Neural progenitor cell (in vitro differentiated cells): ENCODE results near the gene STXBP3. TPM values are rescaled to one million over a fixed set of nuclear protein-coding genes. Genes with fewer than 3 reads are reported as not detected.

Source experiments
- DNase-seq: peaks from one replicate; pipeline ENCODE4 v3.0.0-alpha.2; 2016; ENCODE audit warnings: low spot score
- H2AFZ ChIP-seq: fragments of 200-600 bp; sonication (generic); replicated peaks from 2 replicates; pipeline ENCODE4 v1.6.1; 2016; ENCODE audit warnings: antibody characterized with exemption
- H3F3A ChIP-seq: fragments of 200-600 bp; sonication (generic); 2 replicates; pipeline ENCODE4 v1.6.1; 2016; ENCODE audit warnings: antibody characterized with exemption, low read depth
- H3K27ac ChIP-seq: fragments of 200-600 bp; sonication (generic); 2 replicates; pipeline ENCODE4 v1.5.1; 2016; ENCODE audit warnings: mild to moderate bottlenecking
- H3K27me3 ChIP-seq: fragments of 200-600 bp; sonication (generic); 2 replicates; pipeline ENCODE4 v1.6.1; 2016; ENCODE audit warnings: mild to moderate bottlenecking, moderate library complexity
- H3K36me3 ChIP-seq: fragments of 200-600 bp; sonication (generic); 2 replicates; pipeline ENCODE4 v1.5.1; 2016
- H3K4me1 ChIP-seq: fragments of 200-600 bp; sonication (generic); 2 replicates; pipeline ENCODE4 v1.6.1; 2016; ENCODE audit warnings: mixed run types
- H3K4me2 ChIP-seq: fragments of 200-600 bp; sonication (generic); 2 replicates; pipeline ENCODE4 v1.6.1; 2016
- H3K4me3 ChIP-seq: fragments of 200-600 bp; sonication (generic); 2 replicates; pipeline ENCODE4 v1.5.1; 2016
- H3K79me2 ChIP-seq: fragments of 200-600 bp; sonication (generic); 2 replicates; pipeline ENCODE4 v1.6.1; 2016; ENCODE audit warnings: low read depth
- H3K9ac ChIP-seq: fragments of 200-600 bp; sonication (generic); 2 replicates; pipeline ENCODE4 v1.6.1; 2016
- H3K9me3 ChIP-seq: fragments of 200-600 bp; sonication (generic); 2 replicates; pipeline ENCODE4 v1.5.1; 2016; ENCODE audit warnings: low read depth
- H4K20me1 ChIP-seq: fragments of 200-600 bp; sonication (generic); 2 replicates; pipeline ENCODE4 v1.6.1; 2016; ENCODE audit warnings: low read depth
- H3K27ac Mint-ChIP-seq: 3 replicates; pipeline ENCODE4 v1.8.0; 2021; ENCODE audit warnings: mixed read lengths
- H3K27me3 Mint-ChIP-seq: 2 replicates; pipeline ENCODE4 v1.8.0; 2022; ENCODE audit warnings: low read depth, mild to moderate bottlenecking, inconsistent platforms, moderate library complexity, mixed read lengths; ENCODE audit not compliant: insufficient read depth
- H3K36me3 Mint-ChIP-seq: 3 replicates; pipeline ENCODE4 v1.8.0; 2021; ENCODE audit warnings: mixed read lengths
- H3K4me1 Mint-ChIP-seq: 3 replicates; pipeline ENCODE4 v1.8.0; 2021; ENCODE audit warnings: mixed read lengths
- H3K4me3 Mint-ChIP-seq: 3 replicates; pipeline ENCODE4 v1.8.0; 2021; ENCODE audit warnings: mild to moderate bottlenecking, moderate library complexity, mixed read lengths
- H3K9me3 Mint-ChIP-seq: 3 replicates; pipeline ENCODE4 v1.8.0; 2020; ENCODE audit warnings: mixed read lengths
- CTCF ChIP-seq: fragments of 200-600 bp; sonication (generic); IDR thresholded peaks from 2 replicates; pipeline ENCODE4 v1.5.1; 2017; ENCODE audit warnings: antibody characterized with exemption, mild to moderate bottlenecking
- EZH2 ChIP-seq: fragments of 200-600 bp; sonication (generic); IDR thresholded peaks from 2 replicates; pipeline ENCODE4 v1.6.1; 2017; ENCODE audit warnings: antibody characterized with exemption, mild to moderate bottlenecking, moderate library complexity
- EZH2phosphoT487 ChIP-seq: fragments of 200-600 bp; sonication (generic); IDR thresholded peaks from 2 replicates; pipeline ENCODE4 v1.6.1; 2017; ENCODE audit warnings: antibody characterized with exemption
- total RNA-seq: library from RNA; depleted of rRNA; stranded (reverse); fragments of >200 nt; gene quantifications from 2 replicates; pipeline ENCODE4 v1.2.3, GENCODE V29; 2015; ENCODE audit warnings: low replicate concordance

The STXBP3 gene
- total RNA-seq, 1 donor from 2014 or later: 89.8 TPM

- H3K4me2 ChIP-seq: no peak overlapping the region
- H3K27ac Mint-ChIP-seq: no peak overlapping the region
- H3K36me3 ChIP-seq: peaks cover 7% of the 10 kb centered on the region
- DNase-seq: no peak
- no peaks in the 10 kb centered on the region for H3K79me2 ChIP-seq
- no peak for TF ChIP-seq EZH2phosphoT487
- no peak for TF ChIP-seq EZH2
- no peak for TF ChIP-seq CTCF
- no peaks in the 10 kb centered on the region for H4K20me1 ChIP-seq
- no peaks in the 10 kb centered on the region for H3K4me1 ChIP-seq
- no peaks in the 10 kb centered on the region for H3K27me3 ChIP-seq
- no peaks in the 10 kb centered on the region for H3K27me3 Mint-ChIP-seq
- peaks cover 8% of the 10 kb centered on the region for H3K4me1 Mint-ChIP-seq
- no peak overlapping the region for H3K9ac ChIP-seq
- no peaks in the 10 kb centered on the region for H3F3A ChIP-seq
- no peak overlapping the region for H3K27ac ChIP-seq
- H3K36me3 Mint-ChIP-seq: peaks cover 16% of the 10 kb centered on the region
- no peak overlapping the region for H3K4me3 Mint-ChIP-seq
- H2AFZ ChIP-seq: no peak overlapping the region
- H3K9me3 Mint-ChIP-seq: no peaks in the 10 kb centered on the region
- H3K4me3 ChIP-seq: no peak overlapping the region
- H3K9me3 ChIP-seq: no peaks in the 10 kb centered on the region
These were observed 62.0 kb downstream of the STXBP3 start for GRCh38 chr1:108808438-108808837.

- peaks cover 3% of the 10 kb centered on the region for H3K36me3 ChIP-seq
- H3K9me3 Mint-ChIP-seq: no peaks in the 10 kb centered on the region
These were observed 65.1 kb downstream of the STXBP3 start for GRCh38 chr1:108811611-108812010.

GRCh38 chr1:108813326-108813725, 66.9 kb downstream of the STXBP3 start:
- Histone ChIP-seq H3F3A (no peaks in the 10 kb centered on the region), H3K27ac (no peak overlapping the region), H3K9ac (no peak overlapping the region), H3K9me3 (no peaks in the 10 kb centered on the region), H3K4me1 (peaks cover 22% of the 10 kb centered on the region), H3K4me2 (no peak overlapping the region), H4K20me1 (no peaks in the 10 kb centered on the region), H3K79me2 (no peaks in the 10 kb centered on the region), H2AFZ (no peak overlapping the region), H3K27me3 (no peaks in the 10 kb centered on the region), H3K36me3 (no peaks in the 10 kb centered on the region), H3K4me3 (no peak overlapping the region)
- H3K4me3 Mint-ChIP-seq: no peak overlapping the region
- peaks cover 5% of the 10 kb centered on the region for H3K36me3 Mint-ChIP-seq
- TF ChIP-seq EZH2phosphoT487 (no peak), CTCF (no peak), EZH2 (no peak)
- H3K27ac Mint-ChIP-seq: peak overlapping the region; percentile 65
- DNase-seq: no peak
- peaks cover 2% of the 10 kb centered on the region for H3K27me3 Mint-ChIP-seq
- H3K4me1 Mint-ChIP-seq: peaks cover 51% of the 10 kb centered on the region
- H3K9me3 Mint-ChIP-seq: no peaks in the 10 kb centered on the region

More at GRCh38 chr1:108811611-108812010, 65.1 kb downstream of the STXBP3 start:
- H3K27me3 ChIP-seq: no peaks in the 10 kb centered on the region
- Mint-ChIP-seq H3K27me3 (no peaks in the 10 kb centered on the region), H3K4me1 (peaks cover 37% of the 10 kb centered on the region), H3K27ac (no peak overlapping the region), H3K36me3 (peaks cover 7% of the 10 kb centered on the region), H3K4me3 (no peak overlapping the region)
- no peak overlapping the region for H3K27ac ChIP-seq
- H3K4me1 ChIP-seq: peaks cover 21% of the 10 kb centered on the region
- no peaks in the 10 kb centered on the region for H3K79me2 ChIP-seq
- H3K4me2 ChIP-seq: no peak overlapping the region
- no peak overlapping the region for H2AFZ ChIP-seq
- H4K20me1 ChIP-seq: no peaks in the 10 kb centered on the region
- H3K4me3 ChIP-seq: no peak overlapping the region
- H3K9me3 ChIP-seq: no peaks in the 10 kb centered on the region
- no peaks in the 10 kb centered on the region for H3F3A ChIP-seq
- no peak for DNase-seq
- no peak overlapping the region for H3K9ac ChIP-seq
- TF ChIP-seq EZH2phosphoT487 (no peak), CTCF (no peak), EZH2 (no peak)
